HTERT RPE-1 (cell line): ENCODE measurements around the gene BMS1.
"Not testable (repeated sequence)": the region's sequence is repeated elsewhere in the genome, so short reads cannot be mapped to it uniquely, and the experiment has no call there.

Experiments
- in situ Hi-C: fragments of 300-500 bp; cut with MboI; formaldehyde crosslinking; loops from 4 replicates; pipeline ENCODE4 v1.14.3; 2020; ENCODE audit warnings: low sequenced_read_pairs

The BMS1 gene

GRCh38 chr10:42866115-42866995 is 83.8 kb downstream of the BMS1 start:
- in situ Hi-C loops, result no loop called here

- in situ Hi-C loops, result no loop called here
Observed at GRCh38 chr10:42867571-42867970, 85.0 kb downstream of the BMS1 start.

GRCh38 chr10:42868530-42868929 is 85.9 kb downstream of the BMS1 start:
- in situ Hi-C loops, result no loop called here

- in situ Hi-C loops, result no loop called here
Observed at GRCh38 chr10:42869977-42870350, 87.4 kb downstream of the BMS1 start.

DNA sequence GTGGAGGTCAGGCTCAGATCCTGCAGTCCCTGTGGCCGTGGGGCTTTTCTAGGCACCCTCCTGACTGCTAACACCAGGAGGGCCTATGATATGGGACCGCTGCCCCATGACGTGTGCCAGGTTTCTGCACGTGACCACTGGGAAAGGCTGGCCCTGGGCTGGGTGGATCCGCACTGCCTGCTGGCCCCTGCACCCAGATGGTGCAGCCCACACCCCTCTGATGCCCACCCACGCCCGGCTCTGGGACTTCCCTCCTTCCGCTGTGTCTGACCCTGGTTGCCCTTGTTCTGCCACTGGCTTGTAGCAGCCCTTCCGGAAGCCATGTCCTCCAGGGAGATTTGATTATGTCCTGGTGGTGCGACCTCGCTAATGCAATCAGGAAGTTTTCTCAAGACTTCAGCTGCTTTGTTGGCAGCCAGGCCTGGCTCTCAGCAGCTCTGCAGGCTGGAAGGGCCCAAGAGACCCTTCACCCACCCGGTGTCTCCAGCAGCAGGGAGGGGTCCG is 88.6 kb downstream of the BMS1 start:
- in situ Hi-C loops, result not testable (repeated sequence)

DNA sequence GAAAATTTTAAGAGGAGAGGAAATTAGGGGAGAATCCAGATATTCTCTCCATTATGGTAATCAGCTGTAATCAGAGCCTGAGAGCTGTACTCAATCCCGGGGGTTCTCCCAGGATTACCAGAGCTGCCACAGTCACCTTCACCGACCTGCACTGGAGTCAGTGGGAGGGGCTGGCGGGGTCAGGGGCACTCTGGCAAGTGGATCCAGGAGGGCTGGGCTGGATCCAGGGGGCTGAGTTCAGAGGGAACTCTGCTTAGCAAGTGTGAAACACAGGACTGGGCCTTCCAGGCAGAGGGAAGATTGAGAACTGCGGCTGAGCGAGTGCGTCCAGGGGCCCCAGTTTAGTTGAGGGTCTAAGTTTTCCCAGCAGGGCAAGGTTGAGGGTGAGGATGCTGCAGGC is 89.2 kb downstream of the BMS1 start:
- in situ Hi-C loops, result no loop called here

GRCh38 chr10:42872865-42873435 is 90.4 kb downstream of the BMS1 start:
- in situ Hi-C loops, result no loop called here

DNA sequence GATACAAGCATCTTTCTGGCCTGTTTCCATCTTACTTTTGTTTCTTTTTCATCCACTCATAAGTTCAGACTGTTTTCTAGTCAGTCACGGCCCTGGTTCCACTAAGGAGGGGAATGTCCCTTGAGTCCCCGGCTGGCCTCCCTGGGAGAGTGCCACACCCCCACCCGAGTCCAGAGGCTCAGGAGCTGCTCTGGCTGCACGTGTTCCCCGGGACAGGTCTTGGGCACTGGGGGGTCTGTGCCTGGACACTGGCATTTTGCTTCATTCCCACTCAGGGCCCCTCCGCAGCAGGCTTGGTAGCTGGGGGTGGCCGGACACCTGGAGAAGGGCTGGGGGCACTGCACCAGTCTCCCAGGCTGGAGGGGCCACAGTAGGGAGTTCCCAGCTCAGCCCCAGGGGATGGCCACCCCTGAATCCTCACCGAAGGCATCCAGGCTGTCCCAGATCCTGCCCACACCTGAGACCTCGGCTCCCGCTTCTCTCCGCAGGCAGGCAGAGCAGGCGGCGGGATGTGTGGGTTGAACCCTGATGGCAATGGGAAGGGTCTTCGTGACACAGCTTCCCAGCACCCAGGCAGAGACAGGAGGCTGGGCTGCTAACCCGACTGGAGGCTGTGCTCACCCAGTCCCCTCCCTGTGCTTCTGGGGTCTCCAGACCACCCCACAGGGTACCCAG is 92.3 kb downstream of the BMS1 start:
- in situ Hi-C loops, result no loop called here

- in situ Hi-C loops, result no loop called here
Observed at GRCh38 chr10:42875388-42875755, 92.8 kb downstream of the BMS1 start.

DNA sequence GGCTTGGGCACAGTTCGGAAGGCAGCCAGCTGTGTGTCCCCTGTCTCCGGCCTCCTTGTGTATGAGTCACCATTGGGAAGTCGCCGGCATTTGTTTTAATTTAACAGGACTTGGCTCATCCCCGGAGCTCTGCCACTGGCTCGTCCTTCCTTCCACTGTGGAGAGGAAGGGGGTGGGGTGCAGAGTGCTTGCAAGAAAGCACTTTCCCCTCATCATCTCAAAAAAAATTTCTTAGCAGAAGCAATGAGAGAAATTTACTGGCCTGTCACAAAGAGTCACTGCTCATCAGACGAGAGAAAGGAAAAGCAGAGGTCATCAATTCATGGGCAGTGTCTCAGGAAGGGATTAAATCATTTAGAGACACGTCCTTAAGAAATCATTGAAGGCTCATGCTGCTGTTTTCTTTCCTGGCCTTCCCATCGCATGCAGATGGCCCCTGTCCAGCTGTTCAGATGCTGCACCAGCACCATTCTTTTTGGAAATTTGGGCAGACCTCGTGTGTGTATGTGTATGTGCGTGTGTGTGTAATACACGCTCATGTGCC is 93.3 kb downstream of the BMS1 start:
- in situ Hi-C loops, result no loop called here

GRCh38 chr10:42876476-42876875 is 93.9 kb downstream of the BMS1 start:
- in situ Hi-C loops, result no loop called here

DNA sequence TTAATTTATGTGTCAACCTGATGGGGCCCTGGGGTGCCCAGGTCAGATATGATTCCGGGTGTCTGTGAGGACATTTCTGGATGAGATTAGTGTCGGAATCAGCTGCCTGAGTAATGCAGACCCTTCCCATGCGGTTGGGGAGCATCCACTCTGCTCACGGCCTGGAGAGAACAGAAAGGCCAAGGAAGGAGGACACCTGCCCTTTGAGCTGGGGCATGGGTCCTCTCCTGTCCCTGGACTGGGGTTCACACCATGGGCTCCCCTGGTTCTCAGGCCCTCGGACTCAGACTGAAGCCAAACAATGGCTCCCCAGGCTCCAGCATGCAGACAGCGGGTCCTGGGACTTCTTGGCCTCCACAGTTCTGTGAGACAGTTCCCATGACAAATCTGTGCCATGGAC is 94.3 kb downstream of the BMS1 start:
- in situ Hi-C loops, result no loop called here

DNA sequence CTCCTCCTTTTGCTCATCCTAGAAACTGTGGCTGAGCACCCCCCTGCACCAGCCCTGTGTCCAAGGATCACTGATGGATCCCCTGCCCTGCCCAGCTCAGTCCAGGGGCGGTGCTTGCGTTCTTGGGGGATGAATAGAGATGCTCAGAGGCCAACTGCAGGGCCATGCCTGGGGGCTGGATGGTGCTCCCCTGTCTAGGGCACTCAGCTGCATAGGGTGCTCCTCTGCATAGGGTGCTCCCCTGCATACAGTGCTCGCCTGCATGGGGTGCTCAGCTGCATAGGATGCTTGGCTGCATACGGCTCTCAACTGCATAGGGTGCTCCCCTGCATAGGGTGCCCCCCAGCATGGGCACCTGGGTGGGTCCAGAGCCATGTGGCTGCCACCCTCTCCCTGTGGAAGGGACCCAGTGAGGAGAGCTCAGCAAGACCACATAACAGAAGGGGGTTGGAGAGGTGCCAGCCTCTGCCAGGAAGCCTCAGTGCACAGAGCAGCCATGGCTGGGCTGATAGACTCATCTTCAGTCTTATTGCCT is 95.0 kb downstream of the BMS1 start:
- in situ Hi-C loops, result no loop called here

DNA sequence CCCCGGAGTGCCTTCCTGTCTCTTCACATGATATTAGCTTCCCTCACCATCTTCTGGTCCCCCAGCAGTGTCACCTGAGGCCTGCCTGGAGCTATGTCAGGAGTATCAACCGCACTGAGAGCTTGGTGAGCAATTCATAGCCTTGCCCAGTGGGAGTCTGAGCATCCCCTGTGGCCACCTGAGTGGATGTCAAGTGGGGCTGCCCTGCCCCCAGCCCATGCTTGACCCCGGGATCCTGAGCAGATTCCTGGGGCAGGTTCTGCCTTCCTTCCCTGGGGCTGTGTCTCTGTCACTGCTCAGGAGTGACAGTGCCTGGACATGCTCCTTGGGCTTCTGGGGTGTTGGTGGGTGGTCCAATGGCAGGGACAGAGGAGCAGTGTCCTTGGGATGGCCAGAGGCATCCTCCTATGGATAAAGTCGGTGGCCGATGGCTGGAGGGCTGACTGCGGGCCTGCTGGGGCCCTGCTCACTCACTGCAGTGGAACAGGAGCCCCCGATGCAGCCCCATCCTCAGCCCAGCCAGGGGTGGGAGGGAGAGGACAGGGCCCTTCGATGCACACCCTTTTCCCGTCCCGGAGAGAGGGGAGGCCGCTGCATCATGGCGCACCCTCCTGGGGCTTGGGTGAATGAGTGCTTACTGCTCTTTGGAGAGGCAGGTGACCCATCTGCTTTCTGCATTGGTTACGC is 95.7 kb downstream of the BMS1 start:
- in situ Hi-C loops, result no loop called here

- in situ Hi-C loops, result no loop called here
Observed at GRCh38 chr10:42878821-42879195, 96.2 kb downstream of the BMS1 start.

GRCh38 chr10:42879380-42880254 is 97.0 kb downstream of the BMS1 start:
- in situ Hi-C loops, result no loop called here

DNA sequence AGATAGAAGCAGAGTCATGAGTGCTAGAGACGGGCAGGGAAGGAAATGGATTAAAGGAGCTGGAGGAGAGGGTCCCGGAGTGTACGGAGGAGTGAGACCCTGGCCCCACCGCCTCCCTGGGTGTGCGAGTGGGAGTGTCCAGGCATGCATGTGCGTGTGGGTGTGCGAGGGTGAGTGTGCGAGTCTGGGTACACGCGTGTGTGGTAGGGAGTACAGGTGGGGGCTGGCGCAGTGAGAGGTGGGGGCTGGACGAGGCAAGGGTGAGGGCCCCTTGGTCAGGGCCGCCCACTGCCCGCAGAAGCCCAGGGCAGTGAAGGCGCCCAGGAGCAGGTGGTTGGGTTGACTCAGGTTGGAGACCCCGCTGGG is 97.6 kb downstream of the BMS1 start:
- in situ Hi-C loops, result no loop called here

DNA sequence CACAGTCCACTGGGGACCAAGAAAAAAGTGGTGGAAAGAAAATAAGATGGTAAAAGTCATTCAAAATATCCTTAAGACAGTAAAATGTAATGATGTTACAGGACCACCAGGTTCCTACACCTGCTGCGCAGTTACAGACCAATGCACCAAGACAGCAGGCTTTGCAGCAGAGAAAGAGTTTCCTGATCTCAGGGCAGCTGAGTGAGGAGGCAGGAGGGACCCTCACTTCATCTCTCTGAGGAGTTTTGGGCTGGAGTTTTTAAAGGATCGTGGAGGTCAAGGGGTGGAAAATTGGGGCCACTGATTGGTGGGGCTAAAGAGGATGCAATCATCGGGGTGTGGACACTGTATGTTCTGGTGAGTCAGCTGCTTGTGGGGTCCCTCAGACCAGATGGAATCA is 100.0 kb downstream of the BMS1 start:
- in situ Hi-C loops, result no loop called here
